OCI-LY3 (cell line): ENCODE measurements around the gene ZNF407.

Source experiments
- H2AFZ ChIP-seq: fragments of 200-600, 300-600 bp; shearing (Covaris generic); 2 replicates; pipeline ENCODE4 v1.6.0; 2014; ENCODE audit warnings: antibody characterized with exemption, low read depth, low read length
- H3K27ac ChIP-seq: fragments of 200-600, 300-600 bp; sonication (generic); 2 replicates; pipeline ENCODE4 v1.5.1; 2014; ENCODE audit warnings: mild to moderate bottlenecking, low read length, moderate library complexity, mixed read lengths
- H3K27me3 ChIP-seq: fragments of 200-600, 300-600 bp; sonication (generic); 2 replicates; pipeline ENCODE4 v1.6.1; 2014; ENCODE audit warnings: low read depth, low read length, mixed read lengths
- H3K36me3 ChIP-seq: fragments of 200-600, 300-600 bp; sonication (generic); replicated peaks from 2 replicates; pipeline ENCODE3; 2014; ENCODE audit warnings: low read depth, low read length, mixed read lengths
- H3K4me1 ChIP-seq: fragments of 300-600, 200-600 bp; sonication (generic); 2 replicates; pipeline ENCODE4 v1.6.1; 2014; ENCODE audit warnings: low read length, mixed read lengths
- H3K4me2 ChIP-seq: fragments of 200-600, 300-600 bp; sonication (generic); 2 replicates; pipeline ENCODE4 v1.6.1; 2014; ENCODE audit warnings: low read length, mixed read lengths
- H3K4me3 ChIP-seq: fragments of 300-600, 200-600 bp; sonication (generic); 2 replicates; pipeline ENCODE4 v1.5.1; 2014; ENCODE audit warnings: antibody characterized with exemption, mild to moderate bottlenecking, low read length, moderate library complexity
- H3K79me2 ChIP-seq: fragments of 300-600, 200-600 bp; shearing (Covaris generic); 2 replicates; pipeline ENCODE4 v1.6.1; 2014; ENCODE audit warnings: mild to moderate bottlenecking, low read length, mixed read lengths
- H3K9ac ChIP-seq: fragments of 300-600, 200-600 bp; shearing (Covaris generic); 2 replicates; pipeline ENCODE4 v1.6.0; 2014; ENCODE audit warnings: mild to moderate bottlenecking, low read length, moderate library complexity
- H3K9me3 ChIP-seq: fragments of 200-600, 300-600 bp; shearing (Covaris generic); 2 replicates; pipeline ENCODE4 v1.6.1; 2014; ENCODE audit warnings: low read length, mixed read lengths; ENCODE audit not compliant: insufficient read depth
- H4K20me1 ChIP-seq: fragments of 200-600, 300-600 bp; sonication (generic); 2 replicates; pipeline ENCODE4 v1.6.1; 2016; ENCODE audit warnings: low read length, mixed read lengths; ENCODE audit not compliant: insufficient read depth
- EZH2phosphoT487 ChIP-seq: fragments of 200-600 bp; shearing (Covaris generic); IDR thresholded peaks from 2 replicates; pipeline ENCODE4 v1.6.1; 2018; ENCODE audit warnings: antibody characterized with exemption, mixed run types, low read depth
- TF ChIP-seq, protein P1 (sequence below): fragments of 200-600, 300-600 bp; sonication (generic); IDR thresholded peaks from 2 replicates; pipeline ENCODE4 v1.5.1; 2014; ENCODE audit warnings: antibody characterized with exemption, low read length, low read depth

ZNF407 gene

DNA sequence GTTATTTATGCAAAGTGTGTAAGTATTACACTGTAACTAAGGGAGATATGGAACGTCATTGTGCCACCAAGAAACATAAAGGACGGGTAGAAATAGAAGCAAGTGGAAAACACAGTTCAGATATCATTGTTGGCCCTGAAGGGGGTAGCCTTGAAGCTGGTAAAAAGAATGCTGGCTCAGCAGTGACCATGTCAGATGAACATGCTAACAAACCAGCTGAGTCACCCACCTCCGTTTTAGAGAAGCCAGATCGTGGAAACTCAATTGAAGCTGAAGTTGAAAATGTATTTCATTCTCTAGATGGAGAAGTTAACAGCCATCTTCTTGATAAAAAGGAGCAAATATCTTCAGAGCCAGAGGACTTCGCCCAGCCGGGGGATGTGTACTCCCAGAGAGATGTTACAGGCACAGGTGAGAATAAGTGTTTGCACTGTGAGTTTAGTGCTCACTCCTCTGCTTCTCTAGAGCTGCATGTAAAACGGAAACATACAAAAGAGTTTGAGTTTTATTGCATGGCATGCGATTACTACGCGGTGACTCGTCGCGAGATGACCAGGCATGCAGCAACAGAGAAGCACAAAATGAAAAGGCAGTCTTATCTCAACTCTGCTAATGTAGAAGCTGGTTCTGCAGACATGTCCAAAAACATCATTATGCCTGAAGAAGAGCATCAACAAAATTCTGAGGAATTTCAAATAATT is 36.1 kb downstream of the ZNF407 start:
- Histone ChIP-seq H3K9ac (no peak overlapping the region), H3K4me2 (no peak overlapping the region), H3K4me1 (no peaks in the 10 kb centered on the region), H3K27me3 (no peaks in the 10 kb centered on the region), H3K4me3 (no peak overlapping the region), H3K36me3 (no peaks in the 10 kb centered on the region), H3K79me2 (0 out of 2 replicates have a peak, but pooled peaks cover 2% of the 10 kb centered on the region), H4K20me1 (no peaks in the 10 kb centered on the region), H2AFZ (no peak overlapping the region), H3K27ac (no peak overlapping the region), H3K9me3 (no peaks in the 10 kb centered on the region)
- TF ChIP-seq EZH2phosphoT487 = no peak
- TF ChIP-seq, protein P1, sequence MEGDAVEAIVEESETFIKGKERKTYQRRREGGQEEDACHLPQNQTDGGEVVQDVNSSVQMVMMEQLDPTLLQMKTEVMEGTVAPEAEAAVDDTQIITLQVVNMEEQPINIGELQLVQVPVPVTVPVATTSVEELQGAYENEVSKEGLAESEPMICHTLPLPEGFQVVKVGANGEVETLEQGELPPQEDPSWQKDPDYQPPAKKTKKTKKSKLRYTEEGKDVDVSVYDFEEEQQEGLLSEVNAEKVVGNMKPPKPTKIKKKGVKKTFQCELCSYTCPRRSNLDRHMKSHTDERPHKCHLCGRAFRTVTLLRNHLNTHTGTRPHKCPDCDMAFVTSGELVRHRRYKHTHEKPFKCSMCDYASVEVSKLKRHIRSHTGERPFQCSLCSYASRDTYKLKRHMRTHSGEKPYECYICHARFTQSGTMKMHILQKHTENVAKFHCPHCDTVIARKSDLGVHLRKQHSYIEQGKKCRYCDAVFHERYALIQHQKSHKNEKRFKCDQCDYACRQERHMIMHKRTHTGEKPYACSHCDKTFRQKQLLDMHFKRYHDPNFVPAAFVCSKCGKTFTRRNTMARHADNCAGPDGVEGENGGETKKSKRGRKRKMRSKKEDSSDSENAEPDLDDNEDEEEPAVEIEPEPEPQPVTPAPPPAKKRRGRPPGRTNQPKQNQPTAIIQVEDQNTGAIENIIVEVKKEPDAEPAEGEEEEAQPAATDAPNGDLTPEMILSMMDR = no peak

DNA sequence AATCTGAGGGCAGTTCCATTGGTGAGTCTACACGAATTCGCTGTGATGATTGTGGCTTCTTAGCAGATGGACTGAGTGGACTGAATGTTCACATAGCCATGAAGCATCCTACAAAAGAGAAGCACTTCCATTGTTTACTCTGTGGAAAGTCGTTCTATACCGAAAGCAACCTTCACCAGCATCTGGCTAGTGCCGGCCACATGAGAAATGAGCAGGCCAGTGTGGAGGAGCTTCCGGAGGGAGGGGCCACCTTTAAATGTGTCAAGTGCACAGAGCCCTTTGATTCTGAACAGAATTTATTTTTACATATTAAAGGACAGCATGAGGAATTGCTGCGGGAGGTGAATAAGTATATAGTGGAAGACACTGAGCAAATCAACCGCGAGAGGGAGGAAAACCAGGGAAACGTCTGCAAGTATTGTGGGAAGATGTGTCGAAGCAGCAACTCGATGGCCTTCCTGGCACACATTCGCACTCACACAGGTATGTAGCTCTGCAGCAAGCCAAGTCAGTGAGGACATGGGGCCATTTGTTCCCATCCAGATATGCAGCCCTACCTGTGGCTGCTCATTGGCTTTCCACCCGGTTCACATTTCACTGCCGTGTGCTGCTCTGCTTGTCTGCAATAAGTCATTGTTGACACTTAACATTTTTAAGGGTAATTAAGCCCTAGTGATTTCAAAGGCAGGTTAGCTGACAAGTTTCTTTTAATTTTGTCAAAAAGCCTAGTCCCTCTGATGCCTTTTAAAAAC is 37.7 kb downstream of the ZNF407 start:
- H4K20me1 ChIP-seq = no peaks in the 10 kb centered on the region
- no peaks in the 10 kb centered on the region for H3K79me2 ChIP-seq
- no peaks in the 10 kb centered on the region for H3K36me3 ChIP-seq
- no peak overlapping the region for H3K4me3 ChIP-seq
- no peak overlapping the region for H3K27ac ChIP-seq
- no peak overlapping the region for H2AFZ ChIP-seq
- H3K4me1 ChIP-seq = peaks cover 3% of the 10 kb centered on the region; the same call in 1 of the 2 replicates
- no peak overlapping the region for H3K4me2 ChIP-seq
- no peaks in the 10 kb centered on the region for H3K27me3 ChIP-seq
- TF ChIP-seq, protein P1 = no peak
- no peak for TF ChIP-seq EZH2phosphoT487
- H3K9me3 ChIP-seq = no peaks in the 10 kb centered on the region
- no peak overlapping the region for H3K9ac ChIP-seq

DNA sequence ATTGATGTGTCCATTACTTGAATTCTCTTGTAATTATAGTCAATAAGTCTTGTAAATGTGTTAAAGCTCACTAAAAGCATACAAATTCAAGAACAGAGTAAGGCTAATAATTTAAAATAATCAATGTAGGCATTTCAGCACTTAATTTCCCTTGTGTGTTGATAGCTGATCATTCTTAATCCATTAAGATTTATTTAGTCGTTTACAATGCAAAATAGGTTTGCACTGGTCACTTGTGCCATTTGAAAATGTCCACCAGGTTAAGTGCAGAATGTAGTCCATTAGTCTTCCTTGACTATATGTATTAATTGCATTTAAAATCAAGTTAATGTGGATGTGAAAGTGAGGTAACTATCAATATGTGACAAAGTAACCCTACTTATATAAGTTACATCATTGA is 39.4 kb downstream of the ZNF407 start:
- Histone ChIP-seq H3K27me3 (no peaks in the 10 kb centered on the region), H2AFZ (no peak overlapping the region), H4K20me1 (no peaks in the 10 kb centered on the region), H3K4me1 (peaks cover 3% of the 10 kb centered on the region; the same call in 1 of the 2 replicates), H3K9ac (no peak overlapping the region), H3K27ac (no peak overlapping the region), H3K9me3 (no peaks in the 10 kb centered on the region), H3K4me3 (no peak overlapping the region), H3K79me2 (no peaks in the 10 kb centered on the region), H3K36me3 (no peaks in the 10 kb centered on the region), H3K4me2 (no peak overlapping the region)
- TF ChIP-seq, protein P1 = no peak
- TF ChIP-seq EZH2phosphoT487 = no peak

DNA sequence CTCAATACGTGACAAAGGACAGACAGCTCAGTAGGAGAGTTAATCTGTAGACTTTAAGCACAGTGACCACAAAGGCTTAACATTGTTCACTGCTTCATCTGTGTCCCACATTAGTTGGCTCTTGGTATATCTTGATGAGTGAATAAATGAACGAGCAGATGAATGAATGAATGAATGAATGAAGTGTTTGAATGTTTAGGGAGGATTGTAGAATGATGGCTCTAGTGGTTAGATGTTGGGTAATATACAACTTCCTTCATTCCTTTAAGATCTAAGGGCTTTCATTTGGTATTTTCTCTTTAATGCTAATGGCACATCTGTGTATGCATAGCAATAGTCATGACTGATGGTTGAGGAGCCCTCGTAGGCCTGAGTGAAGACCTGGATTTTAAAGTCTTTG is 40.5 kb downstream of the ZNF407 start:
- Histone ChIP-seq H3K79me2 (no peaks in the 10 kb centered on the region), H2AFZ (no peak overlapping the region), H3K4me3 (no peak overlapping the region), H3K9me3 (no peaks in the 10 kb centered on the region), H3K9ac (no peak overlapping the region), H3K4me2 (no peak overlapping the region), H4K20me1 (no peaks in the 10 kb centered on the region), H3K36me3 (no peaks in the 10 kb centered on the region), H3K4me1 (peaks cover 3% of the 10 kb centered on the region; the same call in 1 of the 2 replicates), H3K27me3 (no peaks in the 10 kb centered on the region), H3K27ac (no peak overlapping the region)
- TF ChIP-seq, protein P1 = no peak
